HG03066 (cell line): ENCODE measurements around the gene PNLIP.

Experiments
- ATAC-seq: cut with Tn5 transposase; IDR thresholded peaks from one replicate; pipeline ENCODE4 v1.9.1; 2021; ENCODE audit warnings: low read depth; ENCODE audit not compliant: unreplicated experiment

Gene PNLIP

GRCh38 chr10:116545756-116546155, at the start of gene PNLIP:
PNLIP (plus strand) TSS chr10:116545931; CDS start chr10:116546093, 162 bp downstream.
- ATAC-seq = no peak

- ATAC-seq = no peak
These were observed 40.9 kb upstream of the PNLIP start for GRCh38 chr10:116504786-116505185.

GRCh38 chr10:116510565-116510964, 35.2 kb upstream of the PNLIP start:
- no peak for ATAC-seq

GRCh38 chr10:116511365-116511764, 34.4 kb upstream of the PNLIP start:
- ATAC-seq = no peak

- ATAC-seq = no peak
These were observed 24.1 kb upstream of the PNLIP start for GRCh38 chr10:116521424-116522290.

- no peak for ATAC-seq
These were observed 22.8 kb upstream of the PNLIP start for GRCh38 chr10:116522803-116523381.

- no peak for ATAC-seq
These were observed 21.0 kb upstream of the PNLIP start for GRCh38 chr10:116524736-116525135.

- ATAC-seq = no peak
These were observed 19.5 kb upstream of the PNLIP start for GRCh38 chr10:116526219-116526618.

- ATAC-seq = no peak
These were observed 8.9 kb upstream of the PNLIP start for GRCh38 chr10:116536810-116537209.

GRCh38 chr10:116538456-116538855, 7.3 kb upstream of the PNLIP start:
- no peak for ATAC-seq

- no peak for ATAC-seq
These were observed 6.7 kb upstream of the PNLIP start for GRCh38 chr10:116538992-116539391.

GRCh38 chr10:116540814-116541213, 4.9 kb upstream of the PNLIP start:
- ATAC-seq = no peak

- ATAC-seq = no peak
These were observed 3.6 kb upstream of the PNLIP start for GRCh38 chr10:116542007-116542677.

GRCh38 chr10:116545122-116545521, 609 bp upstream of the PNLIP start:
- no peak for ATAC-seq

- ATAC-seq = no peak
These were observed 2.6 kb downstream of the PNLIP start for GRCh38 chr10:116548301-116548700.

- no peak for ATAC-seq
These were observed 7.7 kb downstream of the PNLIP start for GRCh38 chr10:116553378-116553980.

- ATAC-seq = no peak
These were observed 8.9 kb downstream of the PNLIP start for GRCh38 chr10:116554628-116555027.

GRCh38 chr10:116555880-116556279, 10.1 kb downstream of the PNLIP start:
- no peak for ATAC-seq

GRCh38 chr10:116557305-116557880, 11.7 kb downstream of the PNLIP start:
- ATAC-seq = no peak

- no peak for ATAC-seq
These were observed 19.8 kb downstream of the PNLIP start for GRCh38 chr10:116565534-116565933.

- ATAC-seq = no peak
These were observed 21.2 kb downstream of the PNLIP start for GRCh38 chr10:116566932-116567331.
